CD4-positive, alpha-beta T cell (primary cell): Measurements from ENCODE around the gene ARIH2. TPM values are rescaled to one million over a fixed set of nuclear protein-coding genes. Genes with fewer than 3 reads are reported as not detected.
A peak's percentile ranks its signal among the peaks of the same experiment; 100 is the strongest.

Experiments
- ATAC-seq: fragments of 200-7000 bp; cut with Tn5 transposase; one replicate; pipeline ENCODE4 v1.10.0; 2022; ENCODE audit warnings: mild to moderate bottlenecking; ENCODE audit not compliant: poor library complexity
- CTCF ChIA-PET: fragments of 350-600 bp; sonication (Branson Sonifier 250); formaldehyde crosslinking; loops from one replicate; lab custom pipeline; 2021; ENCODE audit warnings: antibody characterized with exemption, inconsistent platforms; lab: Charles Lee
- POLR2A ChIA-PET: fragments of 350-600 bp; sonication (Branson Sonifier 250); formaldehyde crosslinking; loops from one replicate; lab custom pipeline; 2021; ENCODE audit warnings: antibody characterized with exemption, inconsistent platforms; lab: Charles Lee
- DNase-seq, 14 experiments: peaks; one replicate each; pipeline ENCODE4 v3.0.0-alpha.2; 2013 to 2020; ENCODE audit warnings: mixed read lengths in 2 of 14
- H3K27ac ChIP-seq, 2 donors: one replicate each; pipeline versions ENCODE4 v1.5.1 to v1.7.0; 2013; ENCODE audit warnings: low read length in 2 of 2, low read depth in 1 of 2, mild to moderate bottlenecking in 1 of 2
- H3K27me3 ChIP-seq, 2 experiments: 1 replicate in 1 of 2; 2 replicates in 1 of 2; pipeline versions ENCODE4 v1.6.1 to v1.7.0; 2013; ENCODE audit warnings: low read length in 2 of 2, control low read depth in 1 of 2, mild to moderate bottlenecking in 1 of 2, moderate library complexity in 1 of 2; ENCODE audit not compliant: insufficient read depth in 2 of 2, control insufficient read depth in 1 of 2
- H3K36me3 ChIP-seq: one replicate; pipeline ENCODE4 v1.6.1; 2013; ENCODE audit warnings: low read length, control low read depth; ENCODE audit not compliant: insufficient read depth
- H3K4me1 ChIP-seq: one replicate; pipeline ENCODE4 v1.6.1; 2013; ENCODE audit warnings: low read length, control low read depth; ENCODE audit not compliant: insufficient read depth
- H3K4me3 ChIP-seq: one replicate; pipeline ENCODE4 v1.5.1; 2013; ENCODE audit warnings: mild to moderate bottlenecking, low read length, moderate library complexity
- H3K9me3 ChIP-seq, 2 experiments: 1 replicate in 1 of 2; 2 replicates in 1 of 2; pipeline versions ENCODE4 v1.6.1 to v1.7.0; 2013; ENCODE audit warnings: low read length in 2 of 2, mild to moderate bottlenecking in 2 of 2, control low read depth in 1 of 2, moderate library complexity in 1 of 2; ENCODE audit not compliant: control insufficient read depth in 1 of 2, insufficient read depth in 1 of 2
- H3K27ac Mint-ChIP-seq: one replicate; pipeline ENCODE4 v1.8.0; 2020; ENCODE audit warnings: mixed read lengths
- H3K27me3 Mint-ChIP-seq: one replicate; pipeline ENCODE4 v1.8.0; 2021; ENCODE audit warnings: mixed read lengths
- H3K36me3 Mint-ChIP-seq: one replicate; pipeline ENCODE4 v1.8.0; 2021; ENCODE audit warnings: low read depth, mixed read lengths
- H3K4me1 Mint-ChIP-seq: one replicate; pipeline ENCODE4 v1.8.0; 2021; ENCODE audit warnings: low read depth, mixed read lengths
- H3K4me3 Mint-ChIP-seq: one replicate; pipeline ENCODE4 v1.8.0; 2020; ENCODE audit warnings: mild to moderate bottlenecking, mixed read lengths
- H3K9me3 Mint-ChIP-seq: one replicate; pipeline ENCODE4 v1.8.0; 2020; ENCODE audit warnings: mixed read lengths
- CTCF ChIP-seq: fragments of 200-600 bp; IDR thresholded peaks from one replicate; pipeline ENCODE4 v1.8.0; 2022; ENCODE audit warnings: antibody characterized with exemption, mild to moderate bottlenecking
- intact Hi-C, 2 experiments: fragments of 100-400 bp; cut with DNase I in 1 of 2; cut with micrococcal nuclease in 1 of 2; formaldehyde crosslinking; loops; one replicate each; pipeline versions ENCODE4 v1.15.1 to v1.9.0; 2023 to 2025; cut with DNase I, micrococcal nuclease
- total RNA-seq, 174 experiments: library from RNA in 2 of 174; stranded (reverse) in 2 of 174; gene quantifications; one replicate each; pipeline ENCODE4 v1.2.3 and lab custom pipeline; 2021 to 2026

The ARIH2 gene
- total RNA-seq, 2 experiments from 2014 or later: 182 TPM

DNA sequence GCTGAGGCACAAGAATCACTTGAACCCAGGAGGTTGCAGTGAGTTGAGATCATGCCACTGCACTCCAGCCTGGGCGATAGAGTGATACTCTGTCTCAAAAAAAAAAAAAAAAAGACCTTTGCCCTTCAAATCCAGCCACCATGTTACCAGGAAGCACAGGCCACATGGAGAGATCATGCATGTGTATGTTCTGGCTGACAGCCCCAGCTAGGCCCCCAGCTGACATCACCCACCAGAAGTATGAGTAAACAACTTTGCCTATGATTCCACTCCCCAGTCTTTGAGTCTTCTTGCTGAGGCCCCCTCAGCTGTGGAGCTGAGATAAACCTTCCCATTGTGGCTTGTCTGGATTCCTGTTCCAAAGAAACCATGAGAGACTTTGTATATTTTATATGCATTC lies 3.3 kb upstream of the ARIH2 start:
- H3K9me3 Mint-ChIP-seq: no peaks in the 10 kb centered on the region
- POLR2A ChIA-PET: no interaction called here
- H3K4me3 Mint-ChIP-seq: peak overlapping the region; percentile 68
- no peaks in the 10 kb centered on the region for H3K9me3 ChIP-seq
- H3K4me1 ChIP-seq: peaks cover 25% of the 10 kb centered on the region
- H3K4me1 Mint-ChIP-seq: peaks cover 17% of the 10 kb centered on the region
- TF ChIP-seq CTCF: no peak
- H3K27me3 ChIP-seq: no peaks in the 10 kb centered on the region
- CTCF ChIA-PET: no interaction called here
- H3K27ac Mint-ChIP-seq: peak overlapping the region; percentile 80
- no peak overlapping the region for H3K27ac ChIP-seq
- no peak overlapping the region for H3K4me3 ChIP-seq
- ATAC-seq (no peak), DNase-seq (no peak)
- intact Hi-C loops: loop anchor here in 1 of 2 experiments (5.0 to 10.0 kb wide), 4 partner anchors 68 to 250 kb away; partner anchors contain the start of genes CCDC71, NDUFAF3, PRKAR2A and QARS1
- peaks cover 19% of the 10 kb centered on the region for H3K36me3 Mint-ChIP-seq
- H3K36me3 ChIP-seq: no peaks in the 10 kb centered on the region
- no peaks in the 10 kb centered on the region for H3K27me3 Mint-ChIP-seq

DNA sequence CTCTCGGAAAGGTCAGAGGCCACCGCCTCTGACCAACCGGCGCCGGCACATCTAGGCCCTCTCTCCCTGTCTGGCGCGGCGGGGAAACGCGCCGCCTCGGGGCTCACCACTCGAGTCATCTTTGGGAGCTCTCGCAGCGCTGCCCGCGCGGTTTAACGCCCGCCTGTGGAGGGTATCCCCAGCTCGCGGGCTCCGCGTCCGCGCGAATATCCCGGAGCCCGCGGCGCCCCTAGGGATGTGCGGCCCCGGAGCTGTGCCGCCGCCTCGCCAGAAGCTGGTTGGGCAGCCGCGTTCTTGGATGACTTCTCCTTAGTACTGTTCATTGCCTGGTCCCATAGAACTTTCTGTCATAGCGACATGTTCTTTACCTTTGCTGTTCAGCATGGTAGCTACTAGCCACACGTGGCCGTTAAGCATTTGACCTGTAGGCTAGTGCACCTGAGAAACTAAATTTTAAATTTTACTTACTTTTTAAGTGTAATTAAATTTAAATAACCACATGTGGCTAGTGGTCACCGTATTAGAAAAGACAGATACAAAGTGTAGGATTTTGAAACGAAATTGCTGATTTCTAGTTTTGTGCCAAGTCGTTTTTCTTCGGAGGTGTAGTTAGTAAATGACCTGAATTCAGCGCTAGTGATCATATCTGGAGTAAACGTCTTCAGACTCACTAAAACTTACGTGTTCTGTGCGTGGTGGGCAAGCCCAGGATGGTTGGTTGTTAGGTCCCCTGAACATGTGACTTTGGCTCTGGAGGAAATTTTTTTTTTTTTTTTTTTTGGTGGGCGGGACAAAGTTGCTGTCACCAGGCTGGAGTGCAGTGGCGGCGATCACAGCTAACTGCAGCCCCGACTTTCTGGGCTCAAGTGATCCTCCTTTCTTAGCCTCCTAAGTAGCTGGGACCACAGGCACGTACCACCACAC lies 835 bp downstream of the ARIH2 start:
- peak in 12 of 14 experiments; percentile 12 to 86 (median 30) for DNase-seq
- H3K36me3 ChIP-seq: peaks cover 22% of the 10 kb centered on the region
- peak overlapping the region; percentile 94 for H3K4me3 Mint-ChIP-seq

More for the DNA sequence above, 835 bp downstream of the ARIH2 start:
- H3K4me1 Mint-ChIP-seq: peaks cover 31% of the 10 kb centered on the region
- H3K27me3 Mint-ChIP-seq: no peaks in the 10 kb centered on the region
- peaks cover 31% of the 10 kb centered on the region for H3K36me3 Mint-ChIP-seq
- ChIA-PET POLR2A (interaction anchor here (0.7 to 4.4 kb wide), 19 partner anchors 9 to 509 kb away, joined by 3 to 68 read pairs (median 5); partner anchors contain the start of genes IMPDH2, IP6K2, NDUFAF3 and NICN1), CTCF (interaction anchor here (0.7 to 2.4 kb wide), 8 partner anchors 11 to 204 kb away, joined by 3 to 23 read pairs (median 4); partner anchors contain the start of genes SLC25A20 and WDR6)
- Histone ChIP-seq H3K4me3 (peak overlapping the region; percentile 99), H3K4me1 (peaks cover 37% of the 10 kb centered on the region), H3K27ac (peak overlapping the region; percentile 98 to 99), H3K9me3 (no peaks in the 10 kb centered on the region), H3K27me3 (no peaks in the 10 kb centered on the region)
- ATAC-seq: peak; percentile 33
- intact Hi-C loops: loop anchor here (1.0 to 10.0 kb wide), 6 partner anchors 21 to 245 kb away; partner anchors contain the start of genes CCDC71 (in 1 of the 2), IP6K2 (in 1 of the 2), NDUFAF3 (in 1 of the 2) and PRKAR2A (in 1 of the 2)
- no peak for TF ChIP-seq CTCF
- H3K27ac Mint-ChIP-seq: peak overlapping the region; percentile 99
- no peaks in the 10 kb centered on the region for H3K9me3 Mint-ChIP-seq
